Iris pigment epithelial cell (primary cell): ENCODE data around the gene C6orf132.

ENCODE experiments used
- DNase-seq: peaks from one replicate; pipeline ENCODE4 v3.0.0-alpha.2; 2011; ENCODE audit warnings: low read depth

C6orf132 gene

GRCh38 chr6:42135161-42135560 is 7.3 kb downstream of the C6orf132 start:
- DNase-seq, result no peak

- DNase-seq, result no peak
These were observed 8.5 kb downstream of the C6orf132 start for GRCh38 chr6:42133926-42134325.

GRCh38 chr6:42131531-42131930 is 10.9 kb downstream of the C6orf132 start:
- DNase-seq, result peak; percentile 95

GRCh38 chr6:42129360-42129676 is 13.1 kb downstream of the C6orf132 start:
- DNase-seq, result no peak

DNA sequence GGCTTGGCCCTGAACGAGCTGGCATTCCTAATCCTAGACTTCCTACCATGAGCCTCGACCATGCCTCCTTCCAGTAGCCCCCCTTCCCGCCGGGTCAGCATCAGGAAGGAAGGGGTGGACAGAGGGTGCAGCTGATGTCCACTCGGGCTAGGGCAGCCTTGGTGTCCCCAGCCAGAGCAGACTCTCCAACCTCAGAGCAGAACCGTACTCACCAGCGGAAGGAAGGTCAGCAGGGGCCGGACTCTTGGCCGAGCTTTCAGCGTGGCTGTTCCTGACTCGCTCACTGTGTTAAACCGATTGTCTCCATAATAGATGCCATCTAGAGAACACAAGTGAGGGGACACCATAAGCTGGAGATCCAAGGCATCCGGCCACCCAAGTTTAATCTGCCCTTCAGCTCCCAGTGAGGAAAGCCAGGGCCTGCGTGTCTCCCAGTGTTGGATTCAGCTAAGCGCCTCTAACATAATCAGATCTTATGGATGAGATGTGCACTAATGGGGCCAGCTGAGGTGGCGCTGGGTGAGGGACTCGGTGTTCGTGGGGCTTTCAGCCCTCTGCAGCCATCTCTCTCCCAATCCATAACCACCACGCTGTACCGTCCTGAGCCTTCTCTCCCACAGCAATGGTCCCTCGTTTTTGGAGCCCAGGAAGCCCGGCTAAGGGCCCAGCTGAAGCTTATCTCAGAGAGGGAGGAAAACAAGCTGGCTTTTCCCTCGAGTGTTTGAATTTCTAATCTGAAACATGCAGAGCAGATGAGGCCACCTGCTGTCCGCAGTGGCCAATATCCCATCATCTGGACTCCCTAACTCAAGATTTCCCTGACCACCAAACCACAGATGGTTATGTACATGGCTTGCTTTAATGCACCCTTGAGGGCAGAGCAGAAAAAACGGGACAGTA is 13.7 kb downstream of the C6orf132 start:
- DNase-seq, result no peak

DNA sequence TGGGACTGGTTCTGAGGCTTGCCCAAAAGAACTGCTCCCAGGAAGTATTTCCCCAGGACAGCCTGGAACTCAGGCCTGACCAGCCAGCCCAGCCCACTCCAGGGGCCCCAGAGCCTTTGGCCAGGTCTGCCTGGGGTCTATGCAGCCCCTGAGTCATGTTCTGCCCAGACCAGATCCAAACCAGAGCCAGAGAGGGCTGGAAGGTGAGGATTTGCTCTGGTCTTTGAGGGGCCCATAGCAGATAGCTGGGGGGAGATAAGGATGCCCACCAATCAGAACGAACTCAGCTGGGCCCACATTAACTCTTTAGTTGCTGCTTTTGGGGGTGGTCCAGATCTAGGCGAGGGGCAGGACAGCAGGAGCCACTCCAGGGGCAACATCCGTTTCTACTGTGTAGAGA is 16.8 kb downstream of the C6orf132 start:
- no peak for DNase-seq

DNA sequence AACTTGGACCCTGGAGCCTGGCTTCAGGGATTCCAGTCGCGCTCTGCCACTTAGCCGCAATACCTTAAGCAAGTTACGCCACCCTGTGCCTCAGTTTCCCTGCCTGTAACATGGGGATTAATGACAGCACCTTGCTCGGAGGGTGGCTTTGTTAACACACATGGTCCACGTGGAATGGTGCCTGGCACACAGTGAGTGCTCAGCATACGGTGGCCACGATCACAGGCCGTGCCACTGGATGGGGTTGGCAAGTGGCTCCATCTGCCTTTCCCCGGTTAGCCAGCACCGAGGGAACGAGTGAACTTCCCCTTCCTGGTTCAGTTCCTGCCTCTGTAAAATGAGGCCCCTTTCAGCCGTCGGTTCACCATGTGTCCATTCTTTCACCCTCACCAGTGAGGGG is 17.2 kb downstream of the C6orf132 start:
- DNase-seq, result no peak

- DNase-seq, result no peak
These were observed 18.1 kb downstream of the C6orf132 start for GRCh38 chr6:42124223-42124836.

DNA sequence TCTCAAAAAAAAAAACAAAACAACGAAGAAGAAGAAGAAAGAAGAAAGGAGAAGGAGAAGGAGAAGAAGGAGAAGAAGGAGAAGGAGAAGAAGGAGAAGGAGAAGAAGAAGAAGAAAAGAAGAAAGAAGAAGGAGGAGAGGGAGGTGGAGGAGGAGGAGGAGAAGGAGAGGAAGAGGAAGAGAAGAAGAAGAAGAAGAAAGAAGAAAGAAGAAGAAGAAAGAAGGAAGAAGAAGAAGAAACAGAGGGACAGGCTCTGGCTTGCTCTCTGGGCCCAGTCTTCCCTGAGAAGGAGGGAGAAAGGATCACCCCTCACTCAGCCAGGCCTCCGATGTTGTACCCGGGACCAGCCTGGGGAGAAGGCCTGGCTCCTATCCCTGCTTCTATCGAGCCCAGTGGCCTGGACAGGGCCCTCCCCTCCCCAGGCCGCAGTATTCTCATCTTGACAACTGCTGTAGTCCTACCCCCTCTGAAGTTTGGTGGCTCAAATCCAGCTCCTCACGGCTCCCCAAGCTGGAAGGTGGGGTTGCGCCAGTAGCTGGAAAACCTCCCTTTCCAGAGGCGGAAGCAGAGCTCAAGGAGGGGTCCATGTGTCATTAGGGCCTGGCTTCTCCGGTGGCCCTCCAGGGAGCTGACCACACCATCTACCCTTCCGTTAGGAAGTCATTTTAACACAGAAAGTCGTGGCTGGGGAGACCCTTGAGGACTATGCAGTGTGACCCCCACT is 18.9 kb downstream of the C6orf132 start:
- DNase-seq, result no peak

DNA sequence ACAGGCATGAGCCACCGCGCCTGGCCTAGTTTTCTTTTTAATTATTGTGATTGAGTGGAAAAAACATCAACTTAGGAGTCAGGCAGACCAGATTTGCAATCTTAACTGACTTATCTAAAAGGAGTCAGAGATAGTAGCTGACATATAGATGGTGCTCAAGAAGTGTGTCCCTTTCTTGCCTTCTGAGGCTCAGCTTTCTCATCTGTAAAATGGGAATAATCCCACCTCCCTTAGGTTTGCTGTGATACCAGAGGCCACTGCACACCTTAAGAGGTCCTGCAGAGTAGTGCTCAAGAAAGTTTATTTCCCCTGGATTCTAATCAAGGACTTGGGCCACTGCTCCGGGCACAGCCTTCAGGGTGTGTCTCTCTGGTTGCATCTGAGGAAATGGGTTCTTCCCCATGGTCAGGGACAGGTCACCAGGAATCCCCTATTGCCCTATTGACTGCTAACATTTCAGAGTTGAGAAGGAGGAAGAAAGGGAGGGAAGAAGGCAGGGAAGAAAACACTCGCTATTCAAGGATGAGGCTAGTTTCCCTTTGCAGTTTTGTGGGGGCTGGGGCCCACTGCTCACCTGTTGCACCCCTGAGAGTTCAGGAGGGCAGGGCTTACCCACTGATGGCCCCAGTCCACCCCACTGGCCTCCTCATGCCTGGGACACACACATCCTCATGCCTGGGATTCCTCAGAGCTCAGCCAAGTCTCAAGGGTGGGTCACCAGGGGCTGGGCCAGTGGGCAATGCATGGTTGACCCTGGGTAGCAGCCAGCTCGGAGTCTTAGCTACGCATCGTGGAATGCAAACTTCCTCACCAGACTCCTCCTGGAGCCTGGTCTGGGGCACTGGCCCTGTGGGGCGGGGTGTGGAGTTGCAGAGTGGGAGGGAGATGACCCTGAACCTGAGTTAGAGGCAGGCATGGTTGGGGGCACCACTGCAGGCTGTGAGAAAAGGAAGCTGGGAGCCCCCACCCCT is 21.2 kb downstream of the C6orf132 start:
- DNase-seq, result no peak

- DNase-seq, result no peak
These were observed 24.0 kb downstream of the C6orf132 start for GRCh38 chr6:42118162-42119001.

GRCh38 chr6:42117843-42118161 is 24.6 kb downstream of the C6orf132 start:
- no peak for DNase-seq

DNA sequence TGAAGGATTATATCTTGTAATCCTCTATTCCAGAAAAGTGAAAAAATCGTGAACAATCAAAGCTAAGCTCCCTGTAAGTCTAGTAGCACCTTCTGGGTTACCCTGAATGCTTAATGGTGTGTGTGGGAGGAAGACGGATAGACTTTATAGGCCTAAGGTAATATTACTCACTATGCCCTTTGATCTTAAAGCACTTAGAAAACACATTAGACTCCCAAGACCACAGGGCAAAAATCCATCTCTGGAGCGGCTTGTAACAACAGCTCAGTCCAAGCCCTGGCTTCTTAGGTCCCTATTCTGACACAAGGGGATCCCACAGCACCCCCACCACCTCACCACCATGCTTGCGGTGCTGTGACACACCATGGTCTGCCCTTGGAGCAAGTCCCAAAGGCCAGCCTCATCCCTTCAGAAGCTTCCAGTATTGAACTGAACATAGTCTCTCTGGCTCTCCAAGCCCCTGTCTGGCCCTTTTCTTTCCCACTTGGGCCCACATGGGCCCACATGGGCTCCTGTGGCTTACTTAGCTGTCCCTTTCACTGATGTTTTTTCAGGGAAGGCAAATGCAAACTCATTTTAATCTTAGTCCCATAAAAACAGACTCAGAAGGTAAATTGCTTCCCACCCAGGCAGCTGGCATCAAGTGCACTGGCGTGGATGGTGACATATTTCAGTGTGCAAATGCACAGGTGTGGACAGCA is 28.3 kb downstream of the C6orf132 start:
- DNase-seq, result peak; percentile 31

GRCh38 chr6:42112351-42112750 is 30.1 kb downstream of the C6orf132 start:
- no peak for DNase-seq

DNA sequence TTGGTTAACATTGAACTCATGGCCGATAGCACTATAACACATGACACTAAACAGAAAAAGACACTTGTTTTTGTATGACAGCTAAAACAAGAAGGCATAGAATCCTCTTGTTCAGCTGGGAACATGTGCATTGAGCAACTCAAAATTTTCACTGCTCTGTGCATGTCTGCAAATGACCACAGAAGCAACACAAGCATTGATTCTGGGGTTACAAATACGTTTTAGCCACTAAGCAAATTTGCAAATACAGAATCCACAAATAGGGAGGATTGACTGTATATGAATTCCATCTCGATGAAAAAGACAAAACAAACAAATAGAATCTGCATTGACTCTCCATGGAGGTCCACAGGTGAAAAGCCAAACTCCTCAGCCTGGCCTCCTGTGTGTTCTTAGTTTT is 31.7 kb downstream of the C6orf132 start:
- no peak for DNase-seq

GRCh38 chr6:42108071-42108470 is 34.3 kb downstream of the C6orf132 start:
- no peak for DNase-seq

DNA sequence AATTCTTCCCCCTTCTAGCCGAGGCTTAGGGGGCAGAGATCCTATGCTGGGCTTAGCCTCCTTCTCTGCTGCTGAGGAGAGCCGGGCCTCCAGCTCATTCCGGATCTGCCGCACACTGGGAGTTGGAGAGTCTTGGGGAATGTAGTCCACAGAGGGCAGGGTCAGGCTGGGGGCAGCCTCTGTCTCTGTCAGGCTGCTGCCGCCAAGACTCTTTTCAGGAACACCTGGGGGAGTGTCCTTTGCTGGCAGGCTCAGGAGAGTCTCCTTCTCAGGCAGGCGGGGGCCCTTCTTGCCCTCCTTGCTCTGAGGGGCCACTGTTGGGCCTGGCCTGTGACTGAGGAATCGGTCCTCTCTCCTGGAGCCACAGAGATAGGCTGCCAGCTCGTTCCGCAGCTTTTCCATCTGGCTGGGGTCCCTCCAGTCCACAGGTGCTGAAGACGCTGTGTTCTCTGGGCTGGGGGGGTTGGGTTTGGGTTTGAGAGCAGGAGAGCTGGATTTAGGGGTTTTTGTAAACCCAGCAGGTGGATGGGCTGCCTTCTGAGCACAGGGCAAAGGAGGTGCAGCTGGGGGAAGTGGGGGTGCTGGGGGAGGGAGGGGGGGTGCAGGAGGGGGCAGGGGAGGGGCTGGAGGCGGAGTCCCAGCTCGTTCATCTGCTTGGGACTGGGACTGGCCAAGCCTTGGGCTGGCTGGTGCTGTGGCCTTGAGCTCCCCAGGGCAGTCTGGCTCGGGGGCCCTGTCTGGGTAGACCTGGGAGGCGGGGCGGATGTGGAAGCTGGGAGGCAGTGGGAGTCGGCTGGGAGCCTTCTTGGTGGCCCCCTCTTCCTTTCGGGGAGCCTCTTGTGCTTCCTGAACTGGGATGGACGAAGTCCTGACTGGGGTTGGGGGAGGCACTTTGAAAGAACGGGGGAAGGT is 36.1 kb downstream of the C6orf132 start:
- DNase-seq, result no peak

DNA sequence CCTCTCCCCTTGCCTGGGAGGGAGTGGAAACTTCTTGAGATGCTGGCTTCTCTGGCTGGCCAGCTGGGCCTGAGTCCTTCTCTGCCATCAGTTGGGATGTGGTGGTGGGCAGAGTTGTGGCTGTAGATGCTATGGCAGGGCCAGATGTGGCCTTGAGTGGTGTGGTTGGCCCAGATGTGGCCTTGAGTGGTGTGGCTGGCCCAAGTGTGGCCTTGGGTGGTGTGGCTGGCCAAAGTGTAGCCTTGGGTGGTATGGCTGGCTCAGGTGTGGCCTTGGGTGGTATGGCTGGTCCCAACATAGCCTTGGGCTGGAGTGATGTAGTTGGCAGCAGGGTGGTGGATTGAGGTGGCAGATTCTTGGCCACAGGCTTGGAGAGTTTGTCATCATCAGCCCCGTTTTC is 36.7 kb downstream of the C6orf132 start:
- no peak for DNase-seq

DNA sequence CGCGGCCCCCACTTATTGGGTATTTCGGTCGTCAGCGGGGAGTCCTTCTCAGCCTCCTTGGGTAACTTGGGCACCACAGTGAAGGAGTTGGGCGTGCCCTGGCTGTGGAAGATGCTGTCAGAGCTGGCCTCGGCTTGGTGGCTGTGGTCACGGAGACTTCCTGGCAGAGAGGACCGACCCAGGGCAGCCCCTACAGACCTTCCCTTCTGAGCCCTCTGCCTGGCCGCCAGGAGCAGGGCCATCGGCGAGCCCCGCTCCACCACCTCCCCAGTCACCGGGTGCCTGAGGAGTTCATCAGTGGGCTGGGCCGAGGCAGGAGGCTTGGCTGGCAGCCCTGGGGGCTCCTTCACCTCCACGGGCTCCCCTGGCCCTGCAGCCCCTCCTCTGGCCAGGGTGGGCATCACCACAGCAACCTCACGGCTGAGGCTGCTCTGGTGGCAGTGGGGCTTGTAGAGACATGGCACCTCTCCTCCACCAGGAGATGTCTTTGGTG is 37.2 kb downstream of the C6orf132 start:
- no peak for DNase-seq
